HCT116 (cell line): Measurements from ENCODE around the gene SPON1. TPM values are rescaled to one million over a fixed set of nuclear protein-coding genes. Genes with fewer than 3 reads are reported as not detected.

Experiments
- ATAC-seq: fragments of 200-7000 bp; cut with Tn5 transposase; 2 replicates; pipeline ENCODE4 v1.9.1; 2020; ENCODE audit warnings: mild to moderate bottlenecking, moderate library complexity
- BruUV-seq: library from RNA; stranded (reverse); fragments of 400-500 nt; replicated peaks from 2 replicates; lab custom pipeline; 2021; lab: Mats Ljungman, UMichigan
- CTCF ChIA-PET: fragments of 300-600 bp; sonication (Branson Sonifier 250); formaldehyde crosslinking; loops from one replicate; lab custom pipeline; 2021; ENCODE audit warnings: antibody characterized with exemption; lab: Charles Lee
- POLR2A ChIA-PET: fragments of 300-600, 350-600 bp; sonication (Branson Sonifier 250); formaldehyde crosslinking; loops from one replicate; lab custom pipeline; 2021; ENCODE audit warnings: antibody characterized with exemption; lab: Charles Lee
- RAD21 ChIA-PET, 2 experiments: fragments of 300-600 bp; sonication (Branson Sonifier 250); formaldehyde crosslinking; loops; one replicate each; lab custom pipeline; 2023; ENCODE audit warnings: low total read pairs in 2 of 2; ENCODE audit not compliant: uncharacterized antibody in 2 of 2, unreplicated experiment in 2 of 2, low non-redundant PET in 1 of 2; lab: Charles Lee
- DNase-seq: peaks from one replicate; pipeline ENCODE4 v3.0.0-alpha.2; 2010; ENCODE audit warnings: low read depth, low spot score
- H2AFZ ChIP-seq: fragments of 200-600 bp; shearing (Covaris generic), sonication (generic); 2 replicates; pipeline ENCODE4 v1.6.1; 2017; ENCODE audit warnings: low read depth, mixed run types, mixed read lengths, antibody characterized with exemption, low read length; ENCODE audit not compliant: poor library complexity, severe bottlenecking
- H3K27ac ChIP-seq: 2 replicates; pipeline ENCODE4 v1.5.1; 2012; ENCODE audit warnings: low read depth, low read length
- H3K27me3 ChIP-seq: fragments of 200-600 bp; sonication (generic); 2 replicates; pipeline ENCODE4 v1.6.1; 2016; ENCODE audit warnings: mixed run types, low read length, mixed read lengths; ENCODE audit not compliant: insufficient read depth
- H3K36me3 ChIP-seq, 2 experiments: fragments of 200-500 bp in 1 of 2; fragments of 200-600 bp in 1 of 2; sonication (Bioruptor generic) in 1 of 2; sonication (generic) in 1 of 2; 2 replicates each; pipeline versions ENCODE4 v1.5.1 to v1.6.1; 2014 to 2016; ENCODE audit warnings: low read length in 2 of 2, inconsistent platforms in 1 of 2, mixed read lengths in 1 of 2, mixed run types in 1 of 2; ENCODE audit not compliant: insufficient read depth in 2 of 2, control insufficient read depth in 1 of 2
- H3K4me1 ChIP-seq, 2 experiments: fragments of 200-600 bp in 1 of 2; sonication (generic) in 1 of 2; 2 replicates each; pipeline versions ENCODE4 v1.5.1 to v1.6.1; 2012 to 2017; ENCODE audit warnings: low read length in 2 of 2, inconsistent platforms in 1 of 2, mild to moderate bottlenecking in 1 of 2, mixed read lengths in 1 of 2, mixed run types in 1 of 2, moderate library complexity in 1 of 2; ENCODE audit not compliant: insufficient read depth in 2 of 2, control insufficient read depth in 1 of 2
- H3K4me2 ChIP-seq: fragments of 200-600 bp; sonication (generic); 2 replicates; pipeline ENCODE4 v1.6.1; 2017; ENCODE audit warnings: mixed run types, low read length, mixed read lengths
- H3K4me3 ChIP-seq, 2 experiments: fragments of 200-600 bp in 1 of 2; sonication (generic) in 1 of 2; replicated peaks in 1 of 2; 2 replicates each; pipeline ENCODE4 v1.5.1; 2011 to 2016; ENCODE audit warnings: low read length in 2 of 2, control low read depth in 1 of 2, low read depth in 1 of 2, mild to moderate bottlenecking in 1 of 2, mixed read lengths in 1 of 2, mixed run types in 1 of 2
- H3K79me2 ChIP-seq: fragments of 200-600 bp; sonication (generic); 2 replicates; pipeline ENCODE4 v1.6.1; 2017; ENCODE audit warnings: mild to moderate bottlenecking, mixed run types, low read length, moderate library complexity, mixed read lengths; ENCODE audit not compliant: insufficient read depth
- H3K9ac ChIP-seq: fragments of 200-600 bp; sonication (generic); 2 replicates; pipeline ENCODE4 v1.6.1; 2016; ENCODE audit warnings: low read length, mixed read lengths
- H3K9me2 ChIP-seq: fragments of 200-600 bp; sonication (generic), shearing (Covaris generic); 2 replicates; pipeline ENCODE4 v1.6.1; 2017; ENCODE audit warnings: mixed run types, mild to moderate bottlenecking, moderate library complexity; ENCODE audit not compliant: insufficient read depth
- H3K9me3 ChIP-seq, 2 experiments: fragments of 200-500 bp in 1 of 2; fragments of 200-600 bp in 1 of 2; sonication (Bioruptor generic) in 1 of 2; sonication (generic) in 1 of 2; 2 replicates each; pipeline ENCODE4 v1.6.1; 2014 to 2017; ENCODE audit warnings: low read length in 2 of 2, mixed read lengths in 2 of 2, inconsistent platforms in 1 of 2, low read depth in 1 of 2, mild to moderate bottlenecking in 1 of 2, mixed run types in 1 of 2, moderate library complexity in 1 of 2; ENCODE audit not compliant: control insufficient read depth in 1 of 2, insufficient read depth in 1 of 2
- H4K20me1 ChIP-seq: fragments of 200-600 bp; sonication (generic), shearing (Covaris generic); 2 replicates; pipeline ENCODE4 v1.6.1; 2017; ENCODE audit warnings: mixed run types, mild to moderate bottlenecking, moderate library complexity; ENCODE audit not compliant: insufficient read depth
- ATF3 ChIP-seq: IDR thresholded peaks from 2 replicates; pipeline ENCODE4 v1.6.1; 2012
- CBX3 ChIP-seq: IDR thresholded peaks from 2 replicates; pipeline ENCODE4 v1.6.1; 2012; ENCODE audit warnings: low read depth
- CEBPB ChIP-seq: IDR thresholded peaks from 2 replicates; pipeline ENCODE4 v1.6.1; 2012; ENCODE audit warnings: low read depth
- EZH2 ChIP-seq: fragments of 200-600 bp; sonication (generic); IDR thresholded peaks from 2 replicates; pipeline ENCODE4 v1.6.1; 2017; ENCODE audit warnings: antibody characterized with exemption, mixed run types
- EZH2phosphoT487 ChIP-seq: fragments of 200-600 bp; IDR thresholded peaks from 2 replicates; pipeline ENCODE4 v1.6.1; 2018; ENCODE audit warnings: antibody characterized with exemption, borderline replicate concordance
- FOSL1 ChIP-seq: IDR thresholded peaks from 2 replicates; pipeline ENCODE4 v1.6.1; 2012; ENCODE audit warnings: low read depth
- POLR2AphosphoS5 ChIP-seq: IDR thresholded peaks from 2 replicates; pipeline ENCODE4 v1.6.1; 2011; ENCODE audit warnings: mild to moderate bottlenecking, low read depth, low read length, moderate library complexity
- RAD21 ChIP-seq: IDR thresholded peaks from 2 replicates; pipeline ENCODE4 v1.6.1; 2012; ENCODE audit warnings: low read depth, mild to moderate bottlenecking
- SIN3A ChIP-seq: IDR thresholded peaks from 2 replicates; pipeline ENCODE4 v1.6.1; 2012; ENCODE audit warnings: low read depth
- SRF ChIP-seq: IDR thresholded peaks from 2 replicates; pipeline ENCODE4 v1.6.1; 2012; ENCODE audit warnings: low read depth
- TCF7L2 ChIP-seq: IDR thresholded peaks from 2 replicates; pipeline ENCODE4 v1.7.0; 2011; ENCODE audit warnings: borderline replicate concordance, inconsistent platforms; ENCODE audit not compliant: insufficient read depth, insufficient read length; ENCODE audit errors: extremely low read depth
- YY1 ChIP-seq: IDR thresholded peaks from 2 replicates; pipeline ENCODE4 v1.6.1; 2011; ENCODE audit warnings: low read length, low read depth, moderate library complexity, mild to moderate bottlenecking; ENCODE audit not compliant: insufficient replicate concordance; ENCODE audit errors: extremely low read depth
- ZFX ChIP-seq: fragments of 450-650 bp; IDR thresholded peaks from 2 replicates; pipeline ENCODE4 v1.6.1; 2017
- ZNF274 ChIP-seq: fragments of 200-500 bp; sonication (Bioruptor generic); IDR thresholded peaks from 2 replicates; pipeline ENCODE4 v1.6.1; 2014; ENCODE audit warnings: mild to moderate bottlenecking, low read depth, low read length, inconsistent platforms
- intact Hi-C: fragments of 100-400 bp; cut with micrococcal nuclease; formaldehyde crosslinking; loops from 2 replicates; pipeline ENCODE4 v1.10.0; 2022
- total RNA-seq: library from RNA; stranded (reverse); gene quantifications from one replicate; pipeline ENCODE4 v1.2.1, GENCODE V29; 2021; ENCODE audit not compliant: unreplicated experiment
- TF ChIP-seq, protein P1 (sequence below): IDR thresholded peaks from 2 replicates; pipeline ENCODE4 v1.6.1; 2011; ENCODE audit warnings: mild to moderate bottlenecking, low read length, moderate library complexity; ENCODE audit not compliant: insufficient replicate concordance; ENCODE audit errors: extremely low read depth

The SPON1 gene
- total RNA-seq, 1 experiment from 2014 or later = 0.17 TPM

DNA sequence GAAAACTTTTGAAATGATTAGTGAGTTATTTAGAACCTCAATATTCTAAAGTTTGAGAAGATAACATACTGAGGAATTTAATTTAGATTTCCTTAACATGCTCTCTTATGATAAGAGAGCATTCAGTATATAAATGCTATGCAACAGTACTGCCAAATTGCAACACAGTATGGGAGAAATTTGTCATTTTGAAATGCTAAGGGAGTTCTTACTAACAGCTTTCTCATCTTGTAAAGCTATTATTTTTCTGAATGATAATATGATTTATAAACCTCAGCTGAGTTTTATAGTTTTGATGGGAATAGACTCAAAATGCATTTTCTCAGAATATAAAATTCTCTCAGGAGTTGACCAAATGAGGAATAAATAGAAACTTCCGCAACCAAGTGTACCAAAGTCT lies 108.4 kb downstream of the SPON1 start:
- Histone ChIP-seq H3K4me3 (no peak overlapping the region), H3K27me3 (no peaks in the 10 kb centered on the region), H3K9me2 (no peaks in the 10 kb centered on the region), H3K27ac (no peak overlapping the region), H3K9ac (no peak overlapping the region), H3K9me3 (no peaks in the 10 kb centered on the region), H3K36me3 (no peaks in the 10 kb centered on the region), H3K79me2 (no peaks in the 10 kb centered on the region), H4K20me1 (no peaks in the 10 kb centered on the region), H3K4me1 (no peaks in the 10 kb centered on the region), H3K4me2 (no peak overlapping the region), H2AFZ (no peak overlapping the region)
- no TSS peak for BruUV-seq
- ChIA-PET POLR2A (no interaction called here), RAD21 (no interaction called here), CTCF (no interaction called here)
- intact Hi-C loops = no loop called here
- TF ChIP-seq SIN3A = no peak
- no peak for TF ChIP-seq YY1
- no peak for TF ChIP-seq RAD21
- no peak for TF ChIP-seq ZNF274
- no peak for TF ChIP-seq FOSL1
- no peak for TF ChIP-seq ZFX
- TF ChIP-seq POLR2AphosphoS5 = no peak
- no peak for TF ChIP-seq EZH2phosphoT487
- TF ChIP-seq CBX3 = no peak
- TF ChIP-seq ATF3 = no peak
- no peak for TF ChIP-seq SRF
- TF ChIP-seq, protein P1, sequence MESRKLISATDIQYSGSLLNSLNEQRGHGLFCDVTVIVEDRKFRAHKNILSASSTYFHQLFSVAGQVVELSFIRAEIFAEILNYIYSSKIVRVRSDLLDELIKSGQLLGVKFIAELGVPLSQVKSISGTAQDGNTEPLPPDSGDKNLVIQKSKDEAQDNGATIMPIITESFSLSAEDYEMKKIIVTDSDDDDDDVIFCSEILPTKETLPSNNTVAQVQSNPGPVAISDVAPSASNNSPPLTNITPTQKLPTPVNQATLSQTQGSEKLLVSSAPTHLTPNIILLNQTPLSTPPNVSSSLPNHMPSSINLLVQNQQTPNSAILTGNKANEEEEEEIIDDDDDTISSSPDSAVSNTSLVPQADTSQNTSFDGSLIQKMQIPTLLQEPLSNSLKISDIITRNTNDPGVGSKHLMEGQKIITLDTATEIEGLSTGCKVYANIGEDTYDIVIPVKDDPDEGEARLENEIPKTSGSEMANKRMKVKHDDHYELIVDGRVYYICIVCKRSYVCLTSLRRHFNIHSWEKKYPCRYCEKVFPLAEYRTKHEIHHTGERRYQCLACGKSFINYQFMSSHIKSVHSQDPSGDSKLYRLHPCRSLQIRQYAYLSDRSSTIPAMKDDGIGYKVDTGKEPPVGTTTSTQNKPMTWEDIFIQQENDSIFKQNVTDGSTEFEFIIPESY = no peak
- TF ChIP-seq CEBPB = no peak
- no peak for TF ChIP-seq EZH2
- no peak for TF ChIP-seq TCF7L2
- DNase-seq (no peak), ATAC-seq (no peak)
